ENCODE measurements around the gene UBA7.
"Not testable (repeated sequence)": the region's sequence is repeated elsewhere in the genome, so short reads cannot be mapped to it uniquely, and the experiment has no call there.

Gene UBA7

GRCh38 chr3:49782277-49782676 is 31.5 kb downstream of the UBA7 start:
- peaks cover 11 to 24% of the 10 kb centered on the region in 2 donors for H3K36me3 Mint-ChIP-seq
- not testable (repeated sequence) for H3K4me3 Mint-ChIP-seq; DNase-seq; ATAC-seq (replicated peaks); H3K9me3 Mint-ChIP-seq; H3K27me3 Mint-ChIP-seq; H3K27ac Mint-ChIP-seq
- H3K4me1 Mint-ChIP-seq: peaks cover 20 to 51% of the 10 kb centered on the region in 2 donors

- no peak overlapping the region for H3K27ac Mint-ChIP-seq
- H3K27me3 Mint-ChIP-seq: no peaks in the 10 kb centered on the region
- H3K4me3 Mint-ChIP-seq: no peak overlapping the region
- peaks cover 17 to 44% of the 10 kb centered on the region in 2 donors for H3K4me1 Mint-ChIP-seq
- ATAC-seq (replicated peaks) (no peak), DNase-seq (no peak)
- H3K9me3 Mint-ChIP-seq: no peaks in the 10 kb centered on the region
- peaks cover 15 to 27% of the 10 kb centered on the region in 2 donors for H3K36me3 Mint-ChIP-seq
These were observed 32.1 kb downstream of the UBA7 start for GRCh38 chr3:49781415-49782199.

GRCh38 chr3:49780975-49781365 is 32.8 kb downstream of the UBA7 start:
- H3K4me3 Mint-ChIP-seq; ATAC-seq (replicated peaks); H3K9me3 Mint-ChIP-seq; H3K27me3 Mint-ChIP-seq; DNase-seq; H3K27ac Mint-ChIP-seq: not testable (repeated sequence)
- peaks cover 15 to 27% of the 10 kb centered on the region in 2 donors for H3K36me3 Mint-ChIP-seq
- peaks cover 17 to 42% of the 10 kb centered on the region in 2 donors for H3K4me1 Mint-ChIP-seq

- Mint-ChIP-seq H3K36me3 (peaks cover 14 to 25% of the 10 kb centered on the region in 2 donors), H3K9me3 (no peaks in the 10 kb centered on the region), H3K4me3 (no peak overlapping the region), H3K27ac (peak overlapping the region; percentile 65), H3K27me3 (no peaks in the 10 kb centered on the region), H3K4me1 (peaks cover 14 to 39% of the 10 kb centered on the region in 2 donors)
- ATAC-seq (replicated peaks): no peak
- no peak for DNase-seq
These were observed 33.4 kb downstream of the UBA7 start for GRCh38 chr3:49780080-49780974.

GRCh38 chr3:49779358-49780079 is 34.2 kb downstream of the UBA7 start:
- H3K4me3 Mint-ChIP-seq: no peak overlapping the region
- peak overlapping the region; percentile 65 for H3K27ac Mint-ChIP-seq
- DNase-seq: no peak
- H3K27me3 Mint-ChIP-seq: no peaks in the 10 kb centered on the region
- no peak for ATAC-seq (replicated peaks)
- peaks cover 16 to 26% of the 10 kb centered on the region in 2 donors for H3K36me3 Mint-ChIP-seq
- H3K9me3 Mint-ChIP-seq: no peaks in the 10 kb centered on the region
- peaks cover 16 to 34% of the 10 kb centered on the region in 2 donors for H3K4me1 Mint-ChIP-seq

- not testable (repeated sequence) for H3K9me3 Mint-ChIP-seq; H3K27ac Mint-ChIP-seq; DNase-seq; H3K4me3 Mint-ChIP-seq; ATAC-seq (replicated peaks); H3K27me3 Mint-ChIP-seq
- Mint-ChIP-seq H3K36me3 (peaks cover 13 to 22% of the 10 kb centered on the region in 2 donors), H3K4me1 (peaks cover 15 to 30% of the 10 kb centered on the region in 2 donors)
These were observed 37.7 kb downstream of the UBA7 start for GRCh38 chr3:49776101-49776500.

- no peak overlapping the region for H3K27ac Mint-ChIP-seq
- peaks cover 13 to 22% of the 10 kb centered on the region in 2 donors for H3K36me3 Mint-ChIP-seq
- H3K4me1 Mint-ChIP-seq: peaks cover 14 to 24% of the 10 kb centered on the region in 2 donors
These were observed 38.2 kb downstream of the UBA7 start for GRCh38 chr3:49775538-49775937.

GRCh38 chr3:49772703-49773102 is 41.0 kb downstream of the UBA7 start:
- no peaks in the 10 kb centered on the region for H3K27me3 Mint-ChIP-seq
- DNase-seq (no peak), ATAC-seq (replicated peaks) (no peak)
- H3K36me3 Mint-ChIP-seq: peaks cover 12% of the 10 kb centered on the region in 2 donors
- no peaks in the 10 kb centered on the region for H3K9me3 Mint-ChIP-seq
- H3K4me3 Mint-ChIP-seq: no peak overlapping the region
- H3K27ac Mint-ChIP-seq: no peak overlapping the region
- H3K4me1 Mint-ChIP-seq: peaks cover 8 to 16% of the 10 kb centered on the region in 2 donors

More at GRCh38 chr3:49775538-49775937, 38.2 kb downstream of the UBA7 start:
- Mint-ChIP-seq H3K27me3 (no peaks in the 10 kb centered on the region), H3K9me3 (no peaks in the 10 kb centered on the region), H3K4me3 (no peak overlapping the region)
- DNase-seq (no peak), ATAC-seq (replicated peaks) (no peak)

- Mint-ChIP-seq H3K4me1 (peaks cover 8 to 16% of the 10 kb centered on the region in 2 donors), H3K9me3 (no peaks in the 10 kb centered on the region), H3K27ac (no peak overlapping the region), H3K36me3 (peaks cover 6 to 9% of the 10 kb centered on the region in 2 donors), H3K4me3 (no peak overlapping the region), H3K27me3 (no peaks in the 10 kb centered on the region)
- DNase-seq (no peak), ATAC-seq (replicated peaks) (no peak)
These were observed 42.3 kb downstream of the UBA7 start for GRCh38 chr3:49771340-49771938.

GRCh38 chr3:49769926-49770325 is 43.8 kb downstream of the UBA7 start:
- H3K4me3 Mint-ChIP-seq: no peak overlapping the region
- DNase-seq (no peak), ATAC-seq (replicated peaks) (no peak)
- no peaks in the 10 kb centered on the region for H3K9me3 Mint-ChIP-seq
- no peaks in the 10 kb centered on the region for H3K27me3 Mint-ChIP-seq
- peaks cover 5 to 14% of the 10 kb centered on the region in 2 donors for H3K4me1 Mint-ChIP-seq
- peaks cover 5 to 8% of the 10 kb centered on the region in 2 donors for H3K36me3 Mint-ChIP-seq
- H3K27ac Mint-ChIP-seq: no peak overlapping the region

- peaks cover 5 to 19% of the 10 kb centered on the region in 2 donors for H3K4me1 Mint-ChIP-seq
- DNase-seq: no peak
- H3K9me3 Mint-ChIP-seq: no peaks in the 10 kb centered on the region
- H3K36me3 Mint-ChIP-seq: peaks cover 10 to 13% of the 10 kb centered on the region in 2 donors
- no peaks in the 10 kb centered on the region for H3K27me3 Mint-ChIP-seq
- no peak for ATAC-seq (replicated peaks)
- no peak overlapping the region for H3K4me3 Mint-ChIP-seq
- H3K27ac Mint-ChIP-seq: no peak overlapping the region
These were observed 44.4 kb downstream of the UBA7 start for GRCh38 chr3:49769286-49769915.

GRCh38 chr3:49763981-49764380 is 49.8 kb downstream of the UBA7 start:
- H3K4me1 Mint-ChIP-seq: peaks cover 4 to 9% of the 10 kb centered on the region in 2 donors
- ATAC-seq (replicated peaks) (no peak), DNase-seq (no peak)
- no peak overlapping the region for H3K27ac Mint-ChIP-seq
- H3K27me3 Mint-ChIP-seq: no peaks in the 10 kb centered on the region
- H3K9me3 Mint-ChIP-seq: no peaks in the 10 kb centered on the region
- no peak overlapping the region for H3K4me3 Mint-ChIP-seq
- H3K36me3 Mint-ChIP-seq: peaks cover 9 to 12% of the 10 kb centered on the region in 2 donors

- Mint-ChIP-seq H3K27ac (no peak overlapping the region), H3K4me1 (peaks cover 4 to 21% of the 10 kb centered on the region in 2 donors), H3K9me3 (no peaks in the 10 kb centered on the region), H3K27me3 (no peaks in the 10 kb centered on the region), H3K4me3 (no peak overlapping the region), H3K36me3 (peaks cover 11 to 12% of the 10 kb centered on the region in 2 donors)
- ATAC-seq (replicated peaks): no peak
- DNase-seq: no peak
These were observed 52.1 kb downstream of the UBA7 start for GRCh38 chr3:49761661-49762060.

All from stimulated activated naive B cell treated with anti-CD40 and anti-IgM and Interleukin-4, amounts not matched to agents 10 μg/mL and 1 μg/mL and 100 μg/mL, for 72 hours (primary cell).